Activated T-cell treated with anti-CD3 and anti-CD28 coated beads, Interleukin-2, amount 50 U/mL, for 24 hours (primary cell): Measurements from ENCODE around the gene BRAF.
A peak's percentile ranks its signal among the peaks of the same experiment; 100 is the strongest.
"Not testable (repeated sequence)": the region's sequence is repeated elsewhere in the genome, so short reads cannot be mapped to it uniquely, and the experiment has no call there.

ENCODE experiments used
- DNase-seq: peaks from one replicate; pipeline ENCODE4 v3.0.0-alpha.2; 2020
- H3K27ac Mint-ChIP-seq: 2 replicates; pipeline ENCODE4 v1.8.0; 2020; ENCODE audit warnings: mild to moderate bottlenecking, mixed read lengths
- H3K27me3 Mint-ChIP-seq: 2 replicates; pipeline ENCODE4 v1.8.0; 2020; ENCODE audit warnings: mixed read lengths
- H3K36me3 Mint-ChIP-seq: 2 replicates; pipeline ENCODE4 v1.8.0; 2020; ENCODE audit warnings: low read depth, mixed read lengths
- H3K4me1 Mint-ChIP-seq: 2 replicates; pipeline ENCODE4 v1.8.0; 2020; ENCODE audit warnings: low read depth, mixed read lengths
- H3K4me3 Mint-ChIP-seq: 2 replicates; pipeline ENCODE4 v1.8.0; 2020; ENCODE audit warnings: mild to moderate bottlenecking, moderate library complexity, mixed read lengths
- H3K9me3 Mint-ChIP-seq: 2 replicates; pipeline ENCODE4 v1.8.0; 2020; ENCODE audit warnings: mixed read lengths

Gene BRAF

DNA sequence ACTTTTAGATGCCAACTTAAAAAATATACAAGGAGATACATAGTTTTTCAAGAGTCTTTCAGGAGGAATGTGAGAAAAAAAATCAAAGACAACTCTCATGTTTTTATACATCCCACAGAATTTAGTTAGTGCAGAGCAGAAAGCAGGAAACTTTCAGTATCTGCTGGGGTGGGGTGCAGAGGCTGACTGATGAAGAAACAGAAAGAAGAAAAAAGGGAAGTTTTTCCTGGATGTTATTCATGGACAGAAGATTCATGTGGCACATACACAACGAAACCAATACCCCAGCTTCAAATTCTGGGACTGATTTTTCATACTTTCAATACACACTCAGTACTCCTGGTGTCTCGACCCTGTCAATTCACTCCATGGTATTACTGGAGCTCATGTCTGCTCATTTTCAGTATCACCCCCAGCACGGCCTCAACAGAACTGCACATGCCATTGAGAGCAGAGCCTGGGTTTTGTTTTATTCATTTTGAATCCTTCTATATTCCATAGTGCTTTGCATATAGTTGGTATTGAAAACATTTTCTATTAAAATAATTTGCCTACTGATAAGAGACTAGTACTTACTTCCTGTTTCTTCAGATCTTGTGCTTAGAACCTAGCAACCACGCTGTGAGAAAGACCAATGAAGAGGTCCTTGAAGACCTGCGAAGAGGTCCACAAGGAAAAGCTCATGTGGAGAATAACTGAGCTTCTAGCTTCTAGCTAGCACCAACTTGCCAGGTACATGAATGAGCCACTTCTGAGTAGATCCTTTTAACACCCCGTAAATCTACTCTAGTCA lies 179.3 kb downstream of the BRAF start:
- peaks cover 2% of the 10 kb centered on the region for H3K9me3 Mint-ChIP-seq
- no peaks in the 10 kb centered on the region for H3K4me1 Mint-ChIP-seq
- DNase-seq: no peak
- no peak overlapping the region for H3K4me3 Mint-ChIP-seq
- H3K27ac Mint-ChIP-seq: no peak overlapping the region
- H3K36me3 Mint-ChIP-seq: peaks cover 62% of the 10 kb centered on the region
- no peaks in the 10 kb centered on the region for H3K27me3 Mint-ChIP-seq

DNA sequence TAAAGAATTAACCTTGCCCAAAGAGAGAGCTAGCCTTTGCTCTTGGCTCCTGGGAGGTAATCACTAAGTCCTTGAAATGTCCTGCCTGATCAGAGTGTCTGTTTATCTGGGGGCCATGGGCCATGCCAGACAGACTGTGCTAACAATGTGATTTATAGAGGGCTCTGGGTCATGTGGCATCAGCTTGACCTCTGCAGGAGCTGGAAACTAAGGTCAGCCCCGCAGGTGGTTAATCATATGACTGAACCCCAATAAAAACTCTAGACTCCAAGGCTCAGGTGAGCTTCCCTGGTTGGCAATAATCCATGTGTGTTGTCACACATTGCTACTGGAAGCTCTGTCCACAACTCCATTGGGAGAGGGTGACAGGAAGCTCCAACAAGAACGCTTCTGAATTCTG lies 180.7 kb downstream of the BRAF start:
- Mint-ChIP-seq H3K36me3 (peaks cover 60% of the 10 kb centered on the region), H3K27me3 (no peaks in the 10 kb centered on the region), H3K27ac (no peak overlapping the region), H3K4me1 (no peaks in the 10 kb centered on the region), H3K4me3 (no peak overlapping the region), H3K9me3 (peaks cover 2% of the 10 kb centered on the region)
- DNase-seq: no peak

DNA sequence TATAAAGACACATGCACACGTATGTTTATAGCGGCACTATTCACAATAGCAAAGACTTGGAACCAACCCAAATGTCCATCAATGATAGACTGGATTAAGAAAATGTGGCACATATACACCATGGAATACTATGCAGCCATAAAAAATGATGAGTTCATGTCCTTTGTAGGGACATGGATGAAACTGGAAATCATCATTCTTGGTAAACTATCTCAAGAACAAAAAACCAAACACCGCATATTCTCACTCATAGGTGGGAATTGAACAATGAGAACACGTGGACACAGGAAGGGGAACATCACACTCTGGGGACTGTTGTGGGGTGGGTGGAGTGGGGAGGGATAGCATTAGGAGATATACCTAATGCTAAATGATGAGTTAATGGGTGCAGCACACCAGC lies 181.5 kb downstream of the BRAF start:
- not testable (repeated sequence) for H3K9me3 Mint-ChIP-seq, H3K27ac Mint-ChIP-seq, H3K4me3 Mint-ChIP-seq, H3K27me3 Mint-ChIP-seq, H3K4me1 Mint-ChIP-seq, DNase-seq
- H3K36me3 Mint-ChIP-seq: peaks cover 58% of the 10 kb centered on the region

DNA sequence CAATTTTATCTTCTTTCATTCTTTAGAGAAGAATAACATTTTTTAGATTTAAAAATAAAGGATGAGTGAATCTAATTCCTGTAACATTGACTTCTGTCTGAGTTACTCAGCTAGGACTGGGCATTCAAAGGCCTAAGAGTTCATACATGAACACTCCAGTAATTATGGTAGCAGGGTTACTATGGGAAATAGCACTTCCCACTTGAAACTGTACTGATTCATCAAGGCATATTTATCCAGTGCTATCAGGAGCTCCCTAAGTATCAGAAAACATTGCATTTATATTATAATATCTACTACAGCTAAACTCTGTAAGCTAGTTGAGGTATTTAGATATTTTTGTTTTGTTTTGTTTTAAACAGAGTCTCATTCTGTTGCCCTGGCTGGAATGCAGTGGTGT lies 186.4 kb downstream of the BRAF start:
- Mint-ChIP-seq H3K36me3 (peaks cover 45% of the 10 kb centered on the region), H3K9me3 (no peaks in the 10 kb centered on the region), H3K4me1 (no peaks in the 10 kb centered on the region), H3K27ac (no peak overlapping the region), H3K27me3 (no peaks in the 10 kb centered on the region), H3K4me3 (no peak overlapping the region)
- DNase-seq: no peak

DNA sequence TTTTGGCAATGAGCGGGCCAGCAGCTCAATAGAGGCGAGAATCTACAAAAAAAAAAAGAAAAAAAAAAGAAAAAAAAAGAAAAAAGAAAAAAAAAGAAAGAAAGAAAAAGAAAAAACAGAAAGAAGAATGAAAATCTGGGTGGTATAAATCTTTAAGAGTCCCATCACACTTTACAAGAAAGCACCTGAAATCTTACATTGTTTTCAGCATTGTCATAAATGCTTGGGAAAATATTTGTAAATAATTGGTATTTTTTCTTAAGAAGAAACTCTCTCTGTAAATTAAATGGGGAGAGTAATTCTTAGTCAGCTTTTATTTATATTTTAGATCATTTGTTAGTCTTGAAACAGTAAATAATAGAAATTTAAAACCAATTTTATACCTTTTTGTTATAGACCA lies 190.0 kb downstream of the BRAF start:
- Mint-ChIP-seq H3K27ac (no peak overlapping the region), H3K27me3 (no peaks in the 10 kb centered on the region), H3K4me3 (no peak overlapping the region), H3K4me1 (no peaks in the 10 kb centered on the region), H3K9me3 (no peaks in the 10 kb centered on the region), H3K36me3 (peaks cover 49% of the 10 kb centered on the region)
- DNase-seq: no peak

DNA sequence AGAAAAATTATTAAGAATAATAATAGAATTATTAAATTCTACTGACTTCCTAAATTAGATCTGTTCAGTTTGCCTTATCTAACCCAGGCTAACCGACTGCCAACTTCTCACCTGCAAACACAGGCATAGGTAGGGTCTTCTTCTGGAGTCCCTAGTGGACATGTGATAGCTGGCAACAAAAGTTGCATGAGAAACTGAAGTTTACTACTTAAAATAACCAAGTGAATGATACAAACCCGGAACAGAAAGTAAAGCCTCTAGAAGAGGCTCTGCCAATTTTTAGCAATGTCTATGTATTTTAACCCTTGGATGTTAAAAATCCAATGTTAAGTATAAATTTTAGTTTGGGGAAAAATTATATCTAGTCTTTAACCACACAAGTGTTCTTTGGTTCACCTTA lies 190.6 kb downstream of the BRAF start:
- no peak overlapping the region for H3K27ac Mint-ChIP-seq
- no peaks in the 10 kb centered on the region for H3K9me3 Mint-ChIP-seq
- no peak for DNase-seq
- H3K4me3 Mint-ChIP-seq: no peak overlapping the region
- no peaks in the 10 kb centered on the region for H3K27me3 Mint-ChIP-seq
- no peaks in the 10 kb centered on the region for H3K4me1 Mint-ChIP-seq
- H3K36me3 Mint-ChIP-seq: peaks cover 47% of the 10 kb centered on the region

DNA sequence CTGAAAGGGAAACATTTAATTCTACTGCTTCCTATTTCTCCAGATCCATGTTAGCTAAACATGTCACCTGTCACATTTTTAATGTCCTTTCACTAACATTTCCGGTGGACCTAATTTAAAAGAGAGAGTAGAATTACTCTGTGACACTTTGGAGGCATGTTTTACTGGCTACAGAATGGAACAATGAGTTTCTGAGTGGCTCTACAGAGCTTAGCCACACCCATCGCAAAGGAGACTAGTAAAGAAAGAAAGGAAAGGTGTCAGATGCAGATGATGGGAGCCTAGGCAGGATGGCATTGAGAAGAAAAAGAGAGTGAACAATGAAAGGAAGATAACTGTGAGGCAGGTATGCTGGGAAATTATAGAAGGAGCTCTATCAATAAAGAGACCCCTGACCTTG lies 192.3 kb downstream of the BRAF start:
- Mint-ChIP-seq H3K4me1 (no peaks in the 10 kb centered on the region), H3K4me3 (no peak overlapping the region), H3K27me3 (no peaks in the 10 kb centered on the region), H3K9me3 (no peaks in the 10 kb centered on the region), H3K27ac (no peak overlapping the region), H3K36me3 (peaks cover 41% of the 10 kb centered on the region)
- DNase-seq: no peak

DNA sequence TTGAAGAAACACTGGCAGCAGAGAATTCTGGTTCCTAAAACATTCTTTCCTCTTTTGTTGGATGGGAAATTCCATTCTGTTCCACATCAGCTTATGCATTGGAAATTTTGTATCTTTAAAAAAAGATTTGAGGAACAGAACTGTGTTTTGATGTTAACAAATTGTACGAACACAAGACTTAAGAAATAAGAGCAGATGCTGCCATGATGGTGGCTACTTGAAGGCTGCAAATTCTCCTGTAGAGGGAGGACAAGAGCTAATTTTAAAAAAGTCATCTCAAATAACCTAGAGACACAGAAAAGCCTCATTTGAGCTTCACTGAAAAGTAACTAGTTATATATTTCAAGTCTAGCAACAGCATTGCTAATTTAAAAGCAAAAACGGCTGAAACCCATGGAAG lies 198.4 kb downstream of the BRAF start:
- no peak overlapping the region for H3K4me3 Mint-ChIP-seq
- peaks cover 25% of the 10 kb centered on the region for H3K36me3 Mint-ChIP-seq
- H3K27ac Mint-ChIP-seq: peak overlapping the region; percentile 8
- no peaks in the 10 kb centered on the region for H3K9me3 Mint-ChIP-seq
- no peak for DNase-seq
- no peaks in the 10 kb centered on the region for H3K27me3 Mint-ChIP-seq
- peaks cover 32% of the 10 kb centered on the region for H3K4me1 Mint-ChIP-seq

DNA sequence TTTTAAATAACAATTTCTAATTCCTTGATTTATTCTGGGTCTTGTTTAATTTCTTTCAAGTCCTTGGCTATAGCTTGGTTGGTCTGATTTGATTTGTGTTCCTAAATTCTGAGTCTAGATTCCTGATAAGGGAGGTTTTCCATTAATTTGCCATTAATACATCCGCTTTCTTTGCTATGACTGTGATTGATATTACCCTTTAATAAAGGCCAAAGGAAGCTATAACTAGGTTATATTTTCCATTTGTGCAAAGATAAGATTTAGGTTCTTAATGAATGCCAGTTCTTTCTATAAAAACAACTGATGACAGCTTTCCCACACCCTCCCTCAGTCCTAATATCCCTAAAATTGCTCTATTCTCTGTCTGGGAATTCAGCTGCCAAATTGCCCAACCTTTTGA lies 200.0 kb downstream of the BRAF start:
- DNase-seq: no peak
- peaks cover 16% of the 10 kb centered on the region for H3K36me3 Mint-ChIP-seq
- no peaks in the 10 kb centered on the region for H3K27me3 Mint-ChIP-seq
- peak overlapping the region; percentile 26 for H3K27ac Mint-ChIP-seq
- H3K4me1 Mint-ChIP-seq: peaks cover 32% of the 10 kb centered on the region
- H3K4me3 Mint-ChIP-seq: no peak overlapping the region
- no peaks in the 10 kb centered on the region for H3K9me3 Mint-ChIP-seq

DNA sequence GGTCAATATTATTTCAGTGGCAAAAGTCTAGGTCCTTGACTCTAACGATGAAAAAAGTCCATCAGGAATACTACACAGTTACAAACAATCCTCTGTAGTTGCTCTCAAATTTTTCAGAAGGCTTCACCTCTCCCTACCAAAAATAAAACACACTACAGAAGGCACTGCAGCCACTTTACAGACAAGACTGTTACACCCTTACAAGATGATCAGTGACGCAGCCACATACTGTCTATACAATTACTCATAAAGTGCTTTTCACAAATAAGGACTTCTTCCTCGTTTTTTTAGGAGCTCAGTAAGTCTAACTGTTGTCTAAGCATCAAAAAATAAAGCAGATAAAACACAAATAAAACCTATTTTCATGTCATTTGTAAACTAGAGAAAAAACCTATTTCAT lies 201.2 kb downstream of the BRAF start:
- Mint-ChIP-seq H3K27ac (peak overlapping the region; percentile 76), H3K27me3 (no peaks in the 10 kb centered on the region), H3K4me3 (no peak overlapping the region), H3K36me3 (peaks cover 12% of the 10 kb centered on the region), H3K4me1 (peaks cover 34% of the 10 kb centered on the region), H3K9me3 (no peaks in the 10 kb centered on the region)
- DNase-seq: no peak

DNA sequence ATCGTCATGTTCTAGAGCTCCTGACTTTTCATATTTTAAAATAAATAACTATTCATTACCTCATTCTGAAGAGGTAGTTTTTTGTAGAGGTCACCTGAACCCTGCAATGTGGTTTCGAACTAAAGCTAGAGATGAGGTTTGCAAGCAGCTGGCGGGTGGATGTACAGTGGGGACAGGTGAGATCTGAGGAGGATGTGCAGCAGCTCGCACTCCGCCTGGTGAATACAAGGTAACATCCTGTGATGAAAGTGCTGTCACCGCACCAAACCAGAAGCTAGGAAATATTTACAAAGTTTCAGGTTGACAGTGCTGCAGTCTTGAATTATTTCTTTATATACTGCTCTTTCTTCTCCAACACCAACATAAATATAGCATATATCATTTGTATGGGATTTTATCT lies 201.7 kb downstream of the BRAF start:
- H3K4me3 Mint-ChIP-seq: no peak overlapping the region
- peaks cover 34% of the 10 kb centered on the region for H3K4me1 Mint-ChIP-seq
- DNase-seq: no peak
- H3K27me3 Mint-ChIP-seq: no peaks in the 10 kb centered on the region
- H3K27ac Mint-ChIP-seq: peak overlapping the region; percentile 76
- peaks cover 12% of the 10 kb centered on the region for H3K36me3 Mint-ChIP-seq
- no peaks in the 10 kb centered on the region for H3K9me3 Mint-ChIP-seq

DNA sequence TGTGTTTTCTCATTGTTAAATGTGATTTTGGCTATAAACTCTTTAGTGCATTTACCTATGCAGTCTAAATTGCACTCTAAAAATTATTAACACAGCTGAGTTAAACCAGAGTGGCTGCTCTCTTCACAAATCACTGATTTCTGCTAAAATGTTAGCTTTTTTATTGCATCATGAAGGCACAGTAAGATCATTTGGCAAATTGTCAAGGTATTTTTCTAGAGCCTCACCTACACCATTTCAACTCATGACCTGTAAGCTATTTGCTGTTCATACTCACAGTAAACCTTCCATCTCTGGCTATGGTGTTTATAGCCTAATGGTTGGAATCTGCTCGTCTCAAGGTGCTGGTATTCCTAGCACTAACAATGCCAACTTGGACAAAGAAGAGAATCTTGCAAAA lies 202.5 kb downstream of the BRAF start:
- Mint-ChIP-seq H3K9me3 (no peaks in the 10 kb centered on the region), H3K27ac (no peak overlapping the region), H3K27me3 (no peaks in the 10 kb centered on the region), H3K36me3 (peaks cover 12% of the 10 kb centered on the region), H3K4me3 (no peak overlapping the region), H3K4me1 (peaks cover 34% of the 10 kb centered on the region)
- no peak for DNase-seq

DNA sequence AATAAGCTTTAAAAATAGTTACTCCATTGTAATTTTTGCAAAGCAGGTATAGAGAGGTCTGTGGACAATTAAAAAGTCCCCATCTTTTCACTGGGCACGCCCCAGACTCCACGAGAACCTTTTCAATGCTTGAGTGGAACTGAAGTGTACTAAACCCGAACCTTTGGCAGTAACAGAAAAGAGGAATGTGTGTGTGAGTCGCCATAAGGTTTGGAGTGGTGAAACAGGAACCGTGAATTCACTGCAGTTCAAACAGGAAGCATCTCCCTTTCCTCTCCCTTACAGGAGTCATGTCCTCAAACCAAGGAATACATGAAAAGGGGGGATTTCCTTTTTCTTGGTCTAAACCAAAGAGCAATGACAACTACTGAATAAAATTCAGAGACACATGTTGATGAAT lies 205.0 kb downstream of the BRAF start:
- DNase-seq: no peak
- Mint-ChIP-seq H3K4me3 (no peak overlapping the region), H3K36me3 (peaks cover 19% of the 10 kb centered on the region), H3K9me3 (no peaks in the 10 kb centered on the region), H3K4me1 (peaks cover 27% of the 10 kb centered on the region), H3K27ac (no peak overlapping the region), H3K27me3 (no peaks in the 10 kb centered on the region)

DNA sequence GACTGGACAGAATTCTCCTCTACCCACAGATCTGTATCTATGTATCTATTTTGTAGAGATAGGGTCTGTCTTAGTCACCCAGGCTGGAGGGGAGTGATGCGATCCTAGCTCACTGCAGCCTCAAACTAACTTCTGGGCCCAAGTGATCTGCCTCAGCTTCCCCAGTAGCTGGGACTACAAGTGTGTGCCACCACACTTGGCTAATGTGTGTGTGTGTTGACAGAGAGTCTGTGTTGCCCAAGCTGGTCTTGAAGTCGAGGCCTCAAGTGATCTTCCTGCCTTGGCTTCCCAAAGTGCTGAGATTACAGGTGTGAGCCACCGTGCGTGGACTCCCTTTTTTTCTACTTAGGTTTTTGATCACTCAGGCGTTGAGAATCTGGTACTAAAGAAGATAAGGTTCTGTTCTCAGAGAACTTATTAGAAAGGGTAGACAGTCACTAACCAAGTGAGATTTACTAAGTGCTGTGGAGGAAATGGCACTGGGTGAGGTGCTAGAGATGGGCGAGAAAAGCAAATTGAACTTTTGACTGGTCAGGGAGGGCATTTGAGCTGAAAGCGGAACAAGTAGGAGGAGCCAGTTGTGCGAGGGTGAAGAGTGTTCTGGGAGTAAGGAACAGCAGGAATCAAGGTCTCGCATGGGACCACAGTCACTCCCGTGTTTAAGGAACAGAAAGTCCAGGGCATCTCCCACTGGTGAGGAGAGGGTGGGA lies 210.2 kb downstream of the BRAF start:
- no peaks in the 10 kb centered on the region for H3K27me3 Mint-ChIP-seq
- no peak overlapping the region for H3K4me3 Mint-ChIP-seq
- peak overlapping the region; percentile 0 for H3K27ac Mint-ChIP-seq
- DNase-seq: no peak
- peaks cover 2% of the 10 kb centered on the region for H3K4me1 Mint-ChIP-seq
- peaks cover 52% of the 10 kb centered on the region for H3K36me3 Mint-ChIP-seq
- H3K9me3 Mint-ChIP-seq: no peaks in the 10 kb centered on the region

DNA sequence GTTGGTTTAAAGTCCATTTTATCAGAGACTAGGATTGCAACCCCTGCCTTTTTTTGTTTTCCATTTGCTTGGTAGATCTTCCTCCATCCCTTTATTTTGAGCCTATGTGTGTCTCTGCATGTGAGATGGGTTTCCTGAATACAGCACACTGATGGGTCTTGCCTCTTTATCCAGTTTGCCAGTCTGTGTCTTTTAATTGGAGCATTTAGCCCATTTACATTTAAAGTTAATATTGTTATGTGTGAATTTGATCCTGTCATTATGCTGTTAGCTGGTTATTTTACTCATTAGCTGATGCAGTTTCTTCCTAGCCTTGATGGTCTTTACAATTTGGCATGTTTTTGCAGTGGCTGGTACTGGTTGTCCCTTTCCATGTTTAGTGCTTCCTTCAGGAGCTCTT lies 212.3 kb downstream of the BRAF start:
- not testable (repeated sequence) for DNase-seq, H3K27ac Mint-ChIP-seq, H3K4me1 Mint-ChIP-seq, H3K9me3 Mint-ChIP-seq, H3K27me3 Mint-ChIP-seq, H3K4me3 Mint-ChIP-seq
- H3K36me3 Mint-ChIP-seq: peaks cover 62% of the 10 kb centered on the region
